ENCODE measurements around the gene ARHGAP6.

ARHGAP6 gene

GRCh38 chrX:11187001-11187400 is 478.7 kb downstream of the ARHGAP6 start:
- no peak for TF ChIP-seq BACH2 (CRISPR knock-in tag; IDR thresholded peaks at IDR 0.05; ENCODE audit: borderline replicate concordance)
- TF ChIP-seq CSDC2 (CRISPR knock-in tag; IDR thresholded peaks at IDR 0.05): no peak
- no peak for ATAC-seq

- TF ChIP-seq POU6F1 (CRISPR knock-in tag; IDR thresholded peaks at IDR 0.05; ENCODE audit: borderline replicate concordance, low read depth) (no peak), CSDC2 (CRISPR knock-in tag; IDR thresholded peaks at IDR 0.05) (no peak), OSR1 (CRISPR knock-in tag; IDR thresholded peaks at IDR 0.05) (no peak), PATZ1 (CRISPR knock-in tag; IDR thresholded peaks at IDR 0.05; ENCODE audit: borderline replicate concordance) (no peak), ZNF565 (CRISPR knock-in tag; conservative IDR thresholded peaks at IDR 0.05; ENCODE audit: low read depth) (no peak), ARNTL (CRISPR knock-in tag; IDR thresholded peaks at IDR 0.05; ENCODE audit: borderline replicate concordance, low read depth) (no peak), BACH2 (CRISPR knock-in tag; IDR thresholded peaks at IDR 0.05; ENCODE audit: borderline replicate concordance) (no peak), ISL1 (CRISPR knock-in tag; IDR thresholded peaks at IDR 0.05) (no peak), SNAI2 (CRISPR knock-in tag; IDR thresholded peaks at IDR 0.05) (no peak), ZNF70 (CRISPR knock-in tag; IDR thresholded peaks at IDR 0.05) (no peak), GLIS3 (CRISPR knock-in tag; IDR thresholded peaks at IDR 0.05) (no peak), CREB5 (CRISPR knock-in tag; IDR thresholded peaks at IDR 0.05; ENCODE audit: low read depth) (no peak), ZFP3 (CRISPR knock-in tag; IDR thresholded peaks at IDR 0.05) (no peak), PPARA (CRISPR knock-in tag; IDR thresholded peaks at IDR 0.05; ENCODE audit: borderline replicate concordance) (no peak), ZNF8 (CRISPR knock-in tag; IDR thresholded peaks at IDR 0.05) (no peak), TSHZ2 (CRISPR knock-in tag; IDR thresholded peaks at IDR 0.05) (no peak), TOX (CRISPR knock-in tag; IDR thresholded peaks at IDR 0.05; ENCODE audit: borderline replicate concordance) (no peak), ZC3H10 (CRISPR knock-in tag; IDR thresholded peaks at IDR 0.05) (no peak)
- ATAC-seq: no peak
Observed at GRCh38 chrX:11185861-11186260, 479.9 kb downstream of the ARHGAP6 start.

- ATAC-seq: no peak
- TF ChIP-seq ZNF70 (CRISPR knock-in tag; IDR thresholded peaks at IDR 0.05) (no peak), POU6F1 (CRISPR knock-in tag; IDR thresholded peaks at IDR 0.05; ENCODE audit: borderline replicate concordance, low read depth) (no peak), BACH2 (CRISPR knock-in tag; IDR thresholded peaks at IDR 0.05; ENCODE audit: borderline replicate concordance) (no peak), ZFP30 (CRISPR knock-in tag; IDR thresholded peaks at IDR 0.05) (no peak), CSDC2 (CRISPR knock-in tag; IDR thresholded peaks at IDR 0.05) (no peak)
Observed at GRCh38 chrX:11180571-11180970, 485.1 kb downstream of the ARHGAP6 start.

GRCh38 chrX:11172415-11172814 is 493.3 kb downstream of the ARHGAP6 start:
- ATAC-seq: no peak
- TF ChIP-seq ZC3H10 (CRISPR knock-in tag; IDR thresholded peaks at IDR 0.05) (no peak), GLIS3 (CRISPR knock-in tag; IDR thresholded peaks at IDR 0.05) (no peak), PATZ1 (CRISPR knock-in tag; IDR thresholded peaks at IDR 0.05; ENCODE audit: borderline replicate concordance) (no peak), TSHZ2 (CRISPR knock-in tag; IDR thresholded peaks at IDR 0.05) (no peak), POU6F1 (CRISPR knock-in tag; IDR thresholded peaks at IDR 0.05; ENCODE audit: borderline replicate concordance, low read depth) (no peak), ARNTL (CRISPR knock-in tag; IDR thresholded peaks at IDR 0.05; ENCODE audit: borderline replicate concordance, low read depth) (no peak), BACH2 (CRISPR knock-in tag; IDR thresholded peaks at IDR 0.05; ENCODE audit: borderline replicate concordance) (no peak)
